ENCODE measurements around the gene VAMP2.
"Not testable (repeated sequence)": the region's sequence is repeated elsewhere in the genome, so short reads cannot be mapped to it uniquely, and the experiment has no call there.

VAMP2 gene

GRCh38 chr17:8176197-8176940 is 13.6 kb upstream of the VAMP2 start, which contains the start of gene TMEM107:
Gene TMEM107 (minus strand): TSS chr17:8176380. CDS start chr17:8176286, 94 bp downstream.
- DNase-seq (ENCODE audit: low read depth): peak; percentile 87

- DNase-seq (ENCODE audit: low read depth): peak; percentile 29
These were observed 13.0 kb upstream of the VAMP2 start for GRCh38 chr17:8175795-8176196.

- DNase-seq (ENCODE audit: low read depth): no peak
These were observed 11.1 kb upstream of the VAMP2 start for GRCh38 chr17:8173871-8174322.

DNA sequence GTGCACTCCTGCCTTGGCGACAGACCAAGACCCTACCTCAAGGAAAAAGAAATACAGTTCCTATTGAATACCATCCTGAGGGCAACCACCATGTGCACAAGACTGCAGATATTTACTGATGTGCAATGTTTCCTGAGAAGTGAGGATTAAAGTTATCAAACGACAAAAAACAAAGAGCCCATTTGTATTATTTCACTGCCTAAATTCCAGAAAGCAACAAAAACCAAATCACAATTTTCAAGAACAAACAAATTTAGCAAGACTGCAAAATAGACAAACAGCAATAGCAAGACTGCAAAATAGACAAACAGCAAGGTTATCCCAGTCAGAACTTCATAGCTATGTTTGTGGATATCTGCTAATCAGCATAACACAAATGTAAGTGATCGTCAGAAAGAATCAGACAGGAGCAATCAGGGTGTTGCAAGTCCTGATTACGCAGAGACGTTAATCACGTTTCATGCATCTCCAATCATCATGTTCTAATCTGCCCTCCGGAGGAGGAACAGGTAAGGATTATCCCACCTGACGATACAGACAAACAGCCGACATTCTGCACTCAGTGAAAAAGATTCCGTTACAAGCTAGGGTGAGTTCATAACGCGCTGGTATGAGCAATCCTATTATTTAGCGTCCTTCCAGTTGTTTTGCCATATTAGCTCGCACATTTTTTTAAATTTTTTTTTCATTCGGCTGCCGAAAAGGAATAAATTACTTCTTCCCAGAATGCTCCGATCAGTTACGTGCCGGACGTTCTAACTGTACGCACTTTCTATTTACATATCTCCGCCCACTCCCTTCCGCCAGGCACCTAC is 10.5 kb upstream of the VAMP2 start:
- peak; percentile 98 for DNase-seq (ENCODE audit: low read depth)

DNA sequence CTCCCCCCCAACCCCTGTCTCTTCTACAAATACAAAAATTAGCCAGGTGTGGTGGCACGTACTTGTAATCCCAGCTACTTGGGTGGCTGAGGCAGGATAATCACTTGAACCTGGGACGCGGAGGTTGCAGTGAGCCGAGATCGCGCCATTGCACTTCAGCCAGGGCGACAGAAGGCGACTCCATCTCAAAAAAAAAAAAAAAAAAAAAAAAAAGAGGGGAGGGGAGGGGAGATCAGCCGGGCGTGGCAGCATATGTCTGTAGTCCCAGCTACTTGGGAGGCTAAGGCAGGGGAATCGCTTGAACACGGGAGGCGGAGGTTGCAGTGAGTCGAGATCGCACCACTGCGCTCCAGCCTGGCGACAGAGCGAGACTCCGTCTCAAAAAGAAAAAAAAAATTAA is 7.4 kb upstream of the VAMP2 start:
- not testable (repeated sequence) for DNase-seq (ENCODE audit: low read depth)

GRCh38 chr17:8167526-8167925 is 4.8 kb upstream of the VAMP2 start:
- no peak for DNase-seq (ENCODE audit: low read depth)

DNA sequence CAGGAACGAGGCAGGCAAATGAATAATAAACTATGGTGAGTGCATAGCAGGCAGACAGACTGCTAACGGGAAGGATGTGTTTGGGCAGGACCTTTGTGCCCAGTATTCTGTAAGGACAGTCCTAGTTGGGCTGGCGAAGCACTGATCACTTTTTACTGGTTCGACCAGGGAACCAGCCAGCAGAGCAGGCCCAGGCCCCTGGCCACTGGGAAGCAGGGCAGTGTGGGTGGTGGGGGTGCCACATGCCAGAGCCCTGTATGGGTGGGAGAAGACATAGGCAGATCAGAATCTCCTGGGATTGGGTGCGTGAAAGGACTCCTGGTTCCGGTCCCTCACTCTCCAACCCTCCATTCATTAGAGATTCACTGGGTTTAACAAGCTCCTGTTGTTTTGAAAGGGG is 4.0 kb upstream of the VAMP2 start:
- no peak for DNase-seq (ENCODE audit: low read depth)

- no peak for DNase-seq (ENCODE audit: low read depth)
These were observed 2.0 kb upstream of the VAMP2 start for GRCh38 chr17:8164815-8165131.

- DNase-seq (ENCODE audit: low read depth): peak; percentile 79
These were observed 1.4 kb upstream of the VAMP2 start for GRCh38 chr17:8163978-8164814.

DNA sequence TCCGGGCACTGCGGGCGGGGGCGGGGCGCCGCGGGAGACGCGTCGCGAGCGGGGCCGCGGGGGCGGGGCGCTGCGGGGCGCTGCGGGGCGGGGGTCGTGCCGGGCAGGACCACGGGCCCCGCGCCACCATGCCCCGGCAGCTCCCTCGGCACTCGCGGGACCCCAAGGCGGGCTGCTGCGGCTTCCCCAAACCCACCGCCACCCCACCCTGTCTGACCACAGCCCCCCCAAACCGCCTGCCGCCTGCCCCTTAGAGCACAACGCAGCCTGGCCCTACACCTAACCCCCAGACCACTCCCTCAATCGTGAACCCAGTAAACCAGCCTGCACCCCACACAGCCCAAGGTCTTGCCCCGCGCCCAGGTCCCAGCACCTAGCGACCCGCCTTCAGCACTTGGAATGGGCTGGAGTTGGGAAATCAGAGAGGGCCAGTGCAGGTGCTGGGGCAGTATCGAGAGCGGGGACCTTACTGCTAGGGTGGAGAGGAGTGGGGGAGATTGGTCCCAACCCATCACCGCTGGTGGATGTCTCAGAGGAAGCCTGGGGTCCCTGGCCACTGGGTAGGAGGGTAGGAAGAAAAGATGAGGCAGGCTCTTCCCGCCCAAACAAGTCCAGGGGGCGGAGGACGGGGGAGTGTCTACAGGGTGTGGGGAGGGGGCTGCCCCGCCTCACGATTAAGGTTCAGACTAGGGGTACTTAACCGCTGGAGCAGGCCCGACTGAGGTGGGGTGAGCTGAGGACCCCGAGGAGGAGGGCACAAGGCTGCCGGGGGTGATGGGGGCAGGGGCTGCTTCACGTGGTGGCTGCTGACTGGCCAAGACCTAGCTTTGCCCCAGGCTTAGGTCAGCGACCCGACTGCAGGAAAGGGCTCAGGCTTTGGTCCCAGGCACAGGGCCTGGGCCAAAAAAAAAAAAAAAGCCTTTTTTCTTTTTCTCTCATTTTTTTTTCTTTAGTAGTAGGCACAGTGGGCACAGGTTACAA is 539 bp upstream of the VAMP2 start:
- DNase-seq (ENCODE audit: low read depth): no peak

DNA sequence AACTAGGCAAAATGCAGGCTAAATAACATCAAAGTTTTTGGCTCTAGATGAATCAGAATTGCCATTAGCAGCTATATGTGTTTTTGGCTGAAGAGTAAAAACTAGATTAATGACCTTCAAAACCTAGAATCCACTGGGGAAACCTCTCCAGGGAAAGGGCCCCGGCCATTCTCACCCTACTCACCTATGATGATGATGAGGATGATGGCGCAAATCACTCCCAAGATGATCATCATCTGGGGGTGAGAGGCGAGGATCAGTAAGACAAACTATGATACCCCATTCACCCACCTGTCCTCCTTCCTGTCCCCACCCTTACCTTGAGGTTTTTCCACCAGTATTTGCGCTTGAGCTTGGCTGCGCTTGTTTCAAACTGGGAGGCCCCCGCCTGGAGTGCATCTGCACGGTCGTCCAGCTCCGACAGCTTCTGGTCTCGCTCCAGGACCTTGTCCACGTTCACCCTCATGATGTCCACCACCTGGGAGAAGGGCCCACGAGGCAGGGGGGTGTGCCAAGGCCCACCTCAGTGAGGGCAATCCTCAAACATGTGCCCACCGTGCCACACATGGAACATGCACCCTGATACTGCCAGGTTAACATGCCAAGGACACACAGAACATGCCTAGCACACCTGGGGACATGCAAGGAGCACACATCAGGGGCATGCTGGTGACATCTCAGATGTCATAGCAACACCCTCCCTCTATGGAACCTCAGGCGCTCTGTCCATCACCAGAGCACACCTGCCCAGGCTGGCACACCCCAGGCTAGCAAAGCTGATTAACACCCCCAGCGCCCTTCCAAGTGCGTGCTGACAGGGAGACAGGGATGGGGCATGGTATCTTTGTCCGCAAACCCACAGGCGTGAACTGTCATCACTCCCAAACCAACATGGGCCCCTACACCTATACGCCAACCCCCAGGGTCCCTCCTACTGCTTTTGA is 1.2 kb downstream of the VAMP2 start:
- DNase-seq (ENCODE audit: low read depth): no peak

DNA sequence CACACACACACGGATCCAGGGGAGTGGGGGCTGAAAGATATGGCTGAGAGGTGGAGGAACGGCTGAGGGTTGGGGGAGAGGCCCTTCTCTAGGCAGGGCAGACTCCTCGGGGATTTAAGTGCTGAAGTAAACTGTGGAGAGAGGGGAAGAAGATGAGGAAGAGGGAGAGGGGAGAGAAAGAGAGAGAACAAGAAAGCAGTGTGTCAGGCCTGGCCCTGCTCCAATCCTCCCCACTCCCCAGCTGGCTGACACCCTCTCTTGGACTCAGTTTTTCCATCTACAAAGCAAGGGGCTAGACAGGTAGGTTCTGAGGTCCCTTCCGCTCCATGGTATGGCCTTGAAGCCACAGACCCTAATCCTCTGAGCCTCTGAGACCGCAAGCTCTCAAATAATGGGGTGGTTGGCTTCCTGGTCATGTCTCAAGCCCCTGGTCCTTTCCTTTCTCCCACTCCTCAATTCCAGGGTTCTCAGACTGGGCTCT is 2.0 kb downstream of the VAMP2 start:
- no peak for DNase-seq (ENCODE audit: low read depth)

DNA sequence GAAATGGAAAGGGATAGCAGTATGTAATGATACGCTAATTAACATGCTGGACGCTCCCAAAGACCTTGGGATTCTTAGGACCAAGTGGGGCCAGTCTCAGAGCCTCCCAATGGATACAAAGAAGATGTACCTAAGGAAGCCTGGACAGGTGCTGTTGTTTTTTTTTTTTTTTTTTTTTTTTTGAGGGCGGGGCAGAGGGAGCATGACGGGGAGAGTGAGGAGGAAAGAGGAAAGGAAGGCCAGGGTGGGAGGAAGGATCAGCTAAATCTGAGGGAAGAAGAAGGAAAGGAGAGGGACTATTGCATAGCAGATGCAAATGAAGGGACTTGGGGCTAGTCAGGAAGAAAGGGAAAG is 2.5 kb downstream of the VAMP2 start:
- DNase-seq (ENCODE audit: low read depth): no peak

- no peak for DNase-seq (ENCODE audit: low read depth)
These were observed 3.1 kb downstream of the VAMP2 start for GRCh38 chr17:8159459-8160223.

GRCh38 chr17:8159032-8159400 is 3.7 kb downstream of the VAMP2 start:
- DNase-seq (ENCODE audit: low read depth): no peak

DNA sequence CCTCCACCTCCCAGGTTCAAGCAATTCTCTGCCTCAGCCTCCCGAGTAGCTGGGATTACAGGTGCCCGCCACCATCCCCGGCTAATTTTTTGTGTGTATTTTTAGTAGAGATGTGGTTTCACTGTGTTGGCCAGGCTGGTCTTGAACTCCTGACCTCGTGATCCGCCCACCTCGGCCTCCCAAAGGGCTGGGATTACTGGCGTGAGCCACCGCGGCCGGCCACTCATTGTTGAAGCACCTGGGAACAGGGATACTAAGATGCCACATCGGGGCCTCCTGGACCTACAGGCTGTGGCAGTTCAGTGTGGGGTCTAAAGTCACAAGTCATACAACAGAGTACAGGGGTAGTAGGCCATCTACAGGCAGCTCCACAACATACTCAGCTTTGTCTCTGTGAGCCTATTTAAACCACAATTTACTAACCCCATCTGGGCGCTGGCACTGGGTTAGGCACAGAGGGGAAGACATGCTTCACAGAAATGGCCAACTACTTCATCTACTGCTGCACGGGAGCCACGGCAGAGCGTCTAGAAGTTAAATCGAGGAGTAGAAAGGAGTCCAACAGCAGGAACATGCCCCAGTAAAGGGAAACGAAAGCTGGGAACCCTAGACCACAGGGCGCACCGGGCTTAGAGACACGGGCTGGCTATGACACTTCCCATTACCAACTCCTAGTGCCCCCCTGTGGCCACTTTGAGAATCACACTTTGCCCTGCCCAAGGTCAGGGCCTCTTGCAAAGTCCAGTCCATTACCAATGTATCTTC is 4.3 kb downstream of the VAMP2 start:
- peak; percentile 87 for DNase-seq (ENCODE audit: low read depth)

DNA sequence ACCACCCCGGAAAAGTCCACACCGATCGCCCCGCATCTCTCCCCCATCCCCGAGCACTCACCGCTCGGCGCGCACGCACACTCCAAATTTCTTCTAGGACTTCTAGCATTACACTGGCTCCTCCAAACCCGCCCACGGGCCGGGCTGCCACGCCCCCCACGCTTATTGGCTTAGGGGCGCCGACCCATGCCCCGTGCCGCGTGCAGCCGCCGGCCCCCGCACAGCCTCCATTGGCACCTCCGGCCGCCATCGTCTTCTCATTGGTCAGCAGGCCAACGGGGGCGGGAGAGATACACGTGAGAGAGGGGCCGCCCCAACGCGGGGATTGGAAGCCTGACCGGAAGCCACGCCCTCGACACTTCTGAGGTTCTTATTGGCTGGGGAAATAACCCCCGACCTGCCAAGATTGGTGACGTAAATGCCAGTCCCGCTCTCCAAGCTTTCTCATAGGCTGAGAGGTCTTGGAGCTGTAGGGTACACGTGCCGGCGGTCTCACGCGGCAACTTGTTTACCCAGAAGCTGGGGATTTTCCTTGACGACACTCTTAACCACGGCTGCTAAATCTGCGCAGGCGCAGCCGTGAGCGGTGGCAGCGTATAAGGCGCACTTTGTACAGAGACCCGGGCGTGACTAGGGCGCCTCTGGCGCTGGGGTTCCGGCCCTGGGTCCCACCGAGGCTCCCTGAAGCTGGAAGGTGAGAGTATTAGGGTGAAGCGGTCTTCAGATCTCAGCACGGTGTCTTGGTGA is 6.3 kb downstream of the VAMP2 start:
- peak; percentile 100 for DNase-seq (ENCODE audit: low read depth)

GRCh38 chr17:8155996-8156245 is 6.8 kb downstream of the VAMP2 start:
- no peak for DNase-seq (ENCODE audit: low read depth)
